IMR-90 (cell line): ENCODE results near the gene DOK6. TPM values are rescaled to one million over a fixed set of nuclear protein-coding genes. Genes with fewer than 3 reads are reported as not detected.

Source experiments
- ATAC-seq: fragments of 200-7000 bp; cut with Tn5 transposase; 2 replicates; pipeline ENCODE4 v1.9.1; 2020; ENCODE audit warnings: low read depth, mild to moderate bottlenecking, moderate library complexity
- BruUV-seq: library from RNA; stranded (reverse); fragments of 400-500 nt; replicated peaks from 2 replicates; lab custom pipeline; 2021; lab: Mats Ljungman, UMichigan
- CTCF ChIA-PET: fragments of 300-600 bp; formaldehyde crosslinking; extraction: SDS; loops from one replicate; lab custom pipeline; 2021; ENCODE audit warnings: antibody characterized with exemption; lab: Yijun Ruan, JAX
- POLR2A ChIA-PET: fragments of 300-600 bp; sonication (Branson Sonifier 250); formaldehyde crosslinking; loops from one replicate; lab custom pipeline; 2022; ENCODE audit warnings: antibody characterized with exemption; ENCODE audit not compliant: unreplicated experiment; lab: Charles Lee
- DNase-seq: peaks from one replicate; pipeline ENCODE4 v3.0.0; 2013
- H2AFZ ChIP-seq: replicated peaks from 2 replicates; pipeline ENCODE3; 2013; ENCODE audit warnings: low read length, mild to moderate bottlenecking; ENCODE audit not compliant: poor library complexity
- H2AK5ac ChIP-seq: 2 replicates; pipeline ENCODE4 v1.6.1; 2013; ENCODE audit warnings: low read depth, low read length, inconsistent platforms
- H2AK9ac ChIP-seq: replicated peaks from 2 replicates; pipeline ENCODE3; 2013; ENCODE audit warnings: mild to moderate bottlenecking, low read depth, low read length, moderate library complexity; ENCODE audit not compliant: poor library complexity
- H2BK120ac ChIP-seq: 2 replicates; pipeline ENCODE4 v1.6.1; 2013; ENCODE audit warnings: low read depth, low read length, inconsistent platforms
- H2BK15ac ChIP-seq: 3 replicates; pipeline ENCODE4 v1.6.1; 2013; ENCODE audit warnings: low read depth, low read length, inconsistent platforms
- H2BK20ac ChIP-seq: 2 replicates; pipeline ENCODE4 v1.6.1; 2013; ENCODE audit warnings: low read depth, mild to moderate bottlenecking, inconsistent platforms, low read length, moderate library complexity
- H2BK5ac ChIP-seq: 2 replicates; pipeline ENCODE4 v1.6.1; 2013; ENCODE audit warnings: mild to moderate bottlenecking, low read depth, low read length, inconsistent platforms; ENCODE audit not compliant: poor library complexity, severe bottlenecking
- H3K14ac ChIP-seq: replicated peaks from 2 replicates; pipeline ENCODE4 v1.6.1; 2013; ENCODE audit warnings: low read depth, low read length, inconsistent platforms
- H3K18ac ChIP-seq: 2 replicates; pipeline ENCODE4 v1.6.1; 2013; ENCODE audit warnings: low read depth, low read length, control low read depth
- H3K23ac ChIP-seq: 2 replicates; pipeline ENCODE4 v1.6.1; 2013; ENCODE audit warnings: low read depth, low read length, inconsistent platforms
- H3K27ac ChIP-seq: 2 replicates; pipeline ENCODE4 v1.5.1; 2013; ENCODE audit warnings: mild to moderate bottlenecking, control low read depth, low read length; ENCODE audit not compliant: insufficient read depth
- H3K27me3 ChIP-seq: 2 replicates; pipeline ENCODE4 v1.6.1; 2013; ENCODE audit warnings: low read length; ENCODE audit not compliant: control insufficient read depth, insufficient read depth
- H3K36me3 ChIP-seq: 2 replicates; pipeline ENCODE4 v1.6.1; 2013; ENCODE audit warnings: low read length, mixed read lengths; ENCODE audit not compliant: control insufficient read depth, insufficient read depth
- H3K4ac ChIP-seq: 2 replicates; pipeline ENCODE4 v1.6.1; 2013; ENCODE audit warnings: low read depth, low read length, inconsistent platforms
- H3K4me1 ChIP-seq: 2 replicates; pipeline ENCODE4 v1.6.1; 2013; ENCODE audit warnings: low read length, mixed read lengths; ENCODE audit not compliant: control insufficient read depth, insufficient read depth
- H3K4me2 ChIP-seq: 2 replicates; pipeline ENCODE4 v1.6.1; 2013; ENCODE audit warnings: low read depth, mild to moderate bottlenecking, control low read depth, low read length, moderate library complexity
- H3K4me3 ChIP-seq: 2 replicates; pipeline ENCODE4 v1.5.1; 2013; ENCODE audit warnings: low read depth, mild to moderate bottlenecking, control low read depth, low read length, moderate library complexity; ENCODE audit not compliant: insufficient read depth
- H3K56ac ChIP-seq: 2 replicates; pipeline ENCODE4 v1.6.1; 2013; ENCODE audit warnings: low read length, inconsistent platforms; ENCODE audit not compliant: insufficient read depth; ENCODE audit errors: extremely low read depth
- H3K79me1 ChIP-seq, 2 experiments: 2 replicates each; pipeline ENCODE4 v1.6.1; 2013; ENCODE audit warnings: low read length in 2 of 2, inconsistent platforms in 1 of 2, low read depth in 1 of 2
- H3K9ac ChIP-seq: 2 replicates; pipeline ENCODE4 v1.6.1; 2013; ENCODE audit warnings: low read depth, low read length, control low read depth
- H3K9me1 ChIP-seq: 2 replicates; pipeline ENCODE4 v1.6.1; 2013; ENCODE audit warnings: low read length, inconsistent platforms; ENCODE audit not compliant: insufficient read depth
- H3K9me3 ChIP-seq: 2 replicates; pipeline ENCODE4 v1.6.1; 2013; ENCODE audit warnings: low read length; ENCODE audit not compliant: control insufficient read depth, insufficient read depth
- H4K20me1 ChIP-seq: 2 replicates; pipeline ENCODE4 v1.6.1; 2013; ENCODE audit warnings: low read length, inconsistent platforms; ENCODE audit not compliant: insufficient read depth
- H4K5ac ChIP-seq: 2 replicates; pipeline ENCODE4 v1.6.1; 2013; ENCODE audit warnings: mild to moderate bottlenecking, low read depth, low read length, control low read depth
- H4K8ac ChIP-seq, 2 experiments: 2 replicates each; pipeline ENCODE4 v1.6.1; 2013; ENCODE audit warnings: low read depth in 2 of 2, low read length in 2 of 2, control low read depth in 1 of 2, inconsistent platforms in 1 of 2
- H4K91ac ChIP-seq: 2 replicates; pipeline ENCODE4 v1.6.1; 2013; ENCODE audit warnings: low read depth, low read length, inconsistent platforms; ENCODE audit not compliant: insufficient read depth
- RAD21 ChIP-seq: IDR thresholded peaks from 2 replicates; pipeline ENCODE4 v1.6.1; 2012; ENCODE audit warnings: low read length, improper control_type of control experiment
- RFX5 ChIP-seq: IDR thresholded peaks from 2 replicates; pipeline ENCODE4 v1.8.0; 2012; ENCODE audit warnings: low read depth, mild to moderate bottlenecking, low read length, moderate library complexity
- WGBS, 2 experiments: methylation state at CpG; one replicate each; pipeline versions ENCODE4 v1.1.5 to v1.1.7; 2013; ENCODE audit warnings: missing lambda C conversion rate in 2 of 2; ENCODE audit not compliant: insufficient read length in 1 of 2; ENCODE audit errors: extremely low coverage in 2 of 2; 5-methylcytosine and 5-hydroxymethylcytosine counted together
- dilution Hi-C: fragments of 300-500 bp; cut with HindIII; formaldehyde crosslinking; loops from one replicate; pipeline ENCODE4 v1.14.3; 2018; ENCODE audit warnings: low sequenced_read_pairs; ENCODE audit not compliant: unreplicated experiment
- in situ Hi-C: fragments of 300-500 bp; cut with MboI; formaldehyde crosslinking; loops from 3 replicates; pipeline ENCODE4 v1.14.3; 2019; ENCODE audit warnings: low sequenced_read_pairs, inconsistent platforms, mixed read lengths
- intact Hi-C: fragments of 100-400 bp; cut with micrococcal nuclease; formaldehyde crosslinking; loops from 2 replicates; pipeline ENCODE4 v1.10.0; 2022
- polyA plus RNA-seq, 3 experiments: library from polyadenylated mRNA; depleted of rRNA; stranded (reverse); fragments of >200 nt; gene quantifications; 2 replicates each; pipeline ENCODE4 v1.2.3, GENCODE V29; 2012; ENCODE audit warnings: low replicate concordance in 1 of 3
- total RNA-seq: library from RNA; depleted of rRNA; stranded (reverse); fragments of >200 nt; gene quantifications from 2 replicates; pipeline ENCODE4 v1.2.3, GENCODE V29; 2012
- TF ChIP-seq, protein P1 (sequence below): fragments of 150-350 bp; IDR thresholded peaks from 2 replicates; pipeline ENCODE4 v1.6.1; 2017; ENCODE audit warnings: mild to moderate bottlenecking, antibody characterized with exemption, low read length, low read depth

DOK6 gene
- total and polyA plus RNA-seq, 2 of the 4 experiments (the other 2 are of a cell fraction): 1.9 to 2.7 TPM

DNA sequence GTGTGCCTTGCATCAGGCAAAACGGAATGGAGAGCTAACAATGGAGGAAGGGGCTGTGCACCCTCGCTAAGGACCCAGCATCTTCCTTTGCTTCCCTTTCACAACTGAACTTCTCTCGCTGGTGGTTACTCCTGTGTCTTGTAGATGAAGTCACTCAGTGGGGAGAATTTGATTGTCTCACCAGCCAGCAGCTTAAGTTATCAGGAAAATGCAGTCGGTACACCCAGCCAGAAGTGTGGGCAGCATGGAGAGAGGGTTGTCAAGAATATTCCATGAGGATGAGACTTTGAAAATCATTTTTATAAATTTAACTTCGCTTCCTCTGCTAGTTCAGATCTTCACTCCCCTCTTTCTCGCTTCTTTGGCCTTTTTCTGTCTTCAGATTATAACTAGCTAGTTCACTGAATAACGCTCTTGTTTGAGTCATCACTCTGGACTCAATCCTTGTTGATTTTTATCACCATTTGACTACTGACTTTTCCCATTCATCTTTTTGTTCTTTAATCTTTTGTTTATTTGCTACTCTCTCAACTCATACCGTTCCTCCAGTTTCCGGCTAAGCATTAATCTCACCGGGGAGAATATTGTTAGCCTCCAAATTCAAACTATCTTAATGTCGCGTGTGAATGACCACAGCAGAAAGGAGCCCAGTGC is 325.3 kb downstream of the DOK6 start:
- Histone ChIP-seq H3K4me3 (no peak overlapping the region), H4K20me1 (no peaks in the 10 kb centered on the region), H3K9me3 (no peaks in the 10 kb centered on the region), H4K91ac (no peak overlapping the region), H3K9me1 (no peaks in the 10 kb centered on the region), H3K4me2 (no peak overlapping the region), H2BK20ac (no peak overlapping the region), H2AK9ac (no peak overlapping the region), H3K14ac (no peak overlapping the region), H2AFZ (no peak overlapping the region), H4K8ac (no peak overlapping the region), H3K4me1 (no peaks in the 10 kb centered on the region), H3K56ac (no peak overlapping the region), H2AK5ac (no peak overlapping the region), H2BK15ac (no peak overlapping the region), H3K9ac (no peak overlapping the region), H3K23ac (no peak overlapping the region), H3K27me3 (no peaks in the 10 kb centered on the region), H3K79me1 (no peaks in the 10 kb centered on the region), H3K27ac (no peak overlapping the region), H3K36me3 (no peaks in the 10 kb centered on the region), H4K5ac (no peak overlapping the region), H3K18ac (no peak overlapping the region), H2BK5ac (no peak overlapping the region), H2BK120ac (no peak overlapping the region), H3K4ac (no peak overlapping the region)
- intact Hi-C loops: no loop called here
- POLR2A ChIA-PET: interaction anchor here (0.6 kb wide), 1 partner anchor 10 kb away, joined by 6 read pairs; no protein-coding TSS in a partner anchor
- in situ Hi-C loops: no loop called here
- dilution Hi-C loops: no loop called here
- ATAC-seq (no peak), DNase-seq (no peak)
- no TSS peak for BruUV-seq
- 100% methylated on average over 1 of the region's 12 CpGs; no CpG with 5 or more reads in 1 of the 2 experiments for WGBS, 2 experiments
- TF ChIP-seq RFX5 (no peak), RAD21 (no peak)
- TF ChIP-seq, protein P1, sequence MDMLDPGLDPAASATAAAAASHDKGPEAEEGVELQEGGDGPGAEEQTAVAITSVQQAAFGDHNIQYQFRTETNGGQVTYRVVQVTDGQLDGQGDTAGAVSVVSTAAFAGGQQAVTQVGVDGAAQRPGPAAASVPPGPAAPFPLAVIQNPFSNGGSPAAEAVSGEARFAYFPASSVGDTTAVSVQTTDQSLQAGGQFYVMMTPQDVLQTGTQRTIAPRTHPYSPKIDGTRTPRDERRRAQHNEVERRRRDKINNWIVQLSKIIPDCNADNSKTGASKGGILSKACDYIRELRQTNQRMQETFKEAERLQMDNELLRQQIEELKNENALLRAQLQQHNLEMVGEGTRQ: no peak
- CTCF ChIA-PET: no interaction called here
